GM12873 (cell line): ENCODE measurements around the gene CHSY3.

Experiments used
- CTCF ChIP-seq: IDR thresholded peaks from 2 replicates; pipeline ENCODE4 v1.5.1; 2012; ENCODE audit warnings: low read depth, mild to moderate bottlenecking, moderate library complexity, low read length, control low read depth; ENCODE audit not compliant: insufficient read depth; ENCODE audit errors: missing control alignments

The CHSY3 gene

DNA sequence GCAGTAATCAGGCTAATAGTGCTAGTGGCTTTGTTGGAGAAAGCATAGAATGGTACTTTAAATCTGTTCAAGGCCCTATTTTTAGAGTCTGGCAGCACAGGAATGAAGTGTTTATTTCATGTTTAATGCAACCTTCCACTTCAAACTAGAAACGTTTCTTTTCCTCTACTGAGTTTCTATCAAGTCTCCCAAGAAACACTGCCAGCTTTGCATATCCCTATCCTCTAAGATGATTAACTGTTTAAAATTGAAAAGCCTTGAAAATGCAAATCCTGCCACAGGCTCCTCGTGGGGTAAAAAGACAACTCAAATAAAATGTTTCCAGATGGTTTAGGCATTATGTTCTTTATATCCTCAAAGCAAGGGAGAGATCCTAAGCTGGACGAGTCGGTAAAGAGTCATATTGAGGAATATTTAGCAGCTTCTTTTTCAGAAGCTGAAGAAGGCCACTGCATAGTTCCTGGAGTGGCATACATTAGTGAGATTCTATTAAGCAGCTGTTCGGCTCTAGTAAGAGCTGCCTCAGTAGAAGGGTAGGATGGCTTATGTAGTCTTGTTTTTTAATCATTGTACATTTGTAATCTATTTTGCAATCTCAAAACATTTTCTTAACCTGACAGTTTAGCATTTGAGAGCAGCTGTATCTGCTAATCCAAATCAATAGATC lies 251.2 kb downstream of the CHSY3 start:
- TF ChIP-seq CTCF: no peak

- no peak for TF ChIP-seq CTCF
Observed at GRCh38 chr5:130158036-130158435, 253.8 kb downstream of the CHSY3 start.

DNA sequence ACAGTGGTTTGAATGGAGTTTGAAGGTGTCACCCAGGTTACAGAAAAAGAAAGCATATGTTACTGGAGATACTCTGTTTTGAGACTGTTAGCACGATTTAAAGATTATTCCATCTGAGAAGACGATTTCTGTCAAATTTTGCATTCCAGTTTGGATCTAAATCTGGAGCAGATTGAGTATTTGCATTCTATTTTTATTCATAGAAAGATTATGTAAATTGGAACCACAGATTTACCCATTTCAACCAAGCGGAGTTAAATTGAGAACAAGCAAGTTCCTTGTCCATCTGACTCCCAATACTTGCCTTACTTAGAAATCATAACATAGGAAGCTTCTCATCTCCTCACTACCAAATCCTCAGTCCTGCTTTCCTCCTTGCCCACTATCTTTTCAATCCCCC lies 255.7 kb downstream of the CHSY3 start:
- no peak for TF ChIP-seq CTCF

DNA sequence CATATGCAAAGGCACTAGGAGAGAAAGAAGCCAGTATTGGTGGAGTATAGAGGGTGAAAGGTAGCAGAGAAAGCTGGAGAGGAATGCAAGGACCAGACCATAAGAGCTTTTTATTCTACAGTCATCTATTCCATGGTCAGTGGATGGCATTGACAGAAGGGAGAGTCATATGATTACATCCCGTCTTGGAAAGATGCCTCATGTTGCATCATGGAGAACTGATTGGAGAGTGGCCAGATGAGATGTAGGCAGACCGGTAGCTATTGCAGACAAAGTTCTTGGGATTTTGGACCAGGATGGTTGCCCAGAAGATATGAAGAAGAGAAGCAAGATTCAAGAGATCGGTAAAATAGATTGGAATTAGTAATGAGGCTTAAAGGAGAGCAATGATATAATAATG lies 260.7 kb downstream of the CHSY3 start:
- TF ChIP-seq CTCF: no peak

DNA sequence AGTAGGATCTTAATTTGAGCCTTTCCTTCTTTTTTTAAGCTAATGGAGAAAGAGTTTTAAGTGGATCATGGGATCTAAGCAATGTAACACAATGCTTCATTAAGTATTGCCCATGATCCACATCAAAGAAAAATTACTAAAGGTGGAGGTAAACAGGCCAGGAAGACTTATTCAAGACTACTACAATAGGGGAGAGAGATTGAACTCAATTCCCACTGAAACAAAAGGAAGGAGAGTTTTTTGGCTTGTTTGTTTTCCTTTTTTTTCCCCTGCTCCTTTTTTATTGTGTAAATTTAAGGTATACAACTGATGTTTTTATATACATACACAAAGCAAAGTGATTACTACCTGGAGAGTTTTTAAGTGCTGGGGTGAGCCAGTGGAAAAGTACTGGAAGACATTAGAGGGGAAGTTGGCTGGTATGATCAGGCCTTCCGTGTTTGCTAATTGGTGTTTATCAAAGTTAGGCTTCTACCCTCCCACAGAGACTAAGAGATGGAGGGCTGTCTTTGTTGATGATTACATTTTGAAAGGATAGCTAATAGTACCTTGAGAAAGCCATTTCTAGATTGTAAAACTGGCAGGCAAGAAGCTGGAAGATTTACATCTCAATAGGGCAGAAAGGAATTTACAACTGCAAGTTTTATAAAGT lies 262.7 kb downstream of the CHSY3 start:
- no peak for TF ChIP-seq CTCF

GRCh38 chr5:130168211-130168610 lies 263.9 kb downstream of the CHSY3 start:
- no peak for TF ChIP-seq CTCF

DNA sequence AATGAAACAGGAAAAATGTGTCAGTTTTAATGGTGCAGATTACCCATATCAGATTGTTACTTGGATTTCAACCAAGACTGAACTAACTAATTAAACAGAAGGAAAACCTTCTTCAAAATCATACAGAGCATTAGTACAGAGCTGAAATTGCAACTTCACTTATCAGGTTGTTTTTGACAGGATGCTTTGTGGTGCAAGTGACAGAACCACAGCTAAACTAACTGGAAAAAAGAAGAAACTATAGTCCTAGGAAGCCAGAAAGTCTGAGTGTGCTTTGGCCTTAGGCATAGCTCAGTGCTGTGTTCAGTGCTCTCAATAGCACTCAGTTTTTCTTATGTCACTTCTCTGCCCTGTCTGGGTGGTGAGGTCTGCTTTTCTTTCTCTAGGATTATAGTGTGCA lies 267.4 kb downstream of the CHSY3 start:
- TF ChIP-seq CTCF: no peak
